ENCODE data around the gene EIF6.

Gene EIF6

GRCh38 chr20:35277531-35278395, 6.8 kb downstream of the EIF6 start, which contains the start of gene MMP24OS (continued):
- TF ChIP-seq ZNF394 (tag by site-specific recombination; IDR thresholded peaks at IDR 0.05; ENCODE audit: borderline replicate concordance) (peak; percentile 86), ZNF148 (tag by site-specific recombination; IDR thresholded peaks at IDR 0.05; ENCODE audit: borderline replicate concordance) (no peak), BCL6B (tag by site-specific recombination; IDR thresholded peaks at IDR 0.05) (no peak), ZNF629 (tag by site-specific recombination; IDR thresholded peaks at IDR 0.05) (peak; percentile 89), ZNF658 (tag by site-specific recombination; IDR thresholded peaks at IDR 0.05) (no peak), SALL2 (tag by site-specific recombination; IDR thresholded peaks at IDR 0.05; ENCODE audit: borderline replicate concordance) (no peak), ZNF112 (tag by site-specific recombination; IDR thresholded peaks at IDR 0.05) (no peak), ZNF624 (tag by site-specific recombination; IDR thresholded peaks at IDR 0.05) (no peak), ZNF560 (tag by site-specific recombination; IDR thresholded peaks at IDR 0.05; ENCODE audit: borderline replicate concordance) (no peak), PATZ1 (tag by site-specific recombination; IDR thresholded peaks at IDR 0.05) (peak; percentile 47), TSHZ1 (tag by site-specific recombination; IDR thresholded peaks at IDR 0.05; ENCODE audit: borderline replicate concordance) (no peak), ZNF26 (tag by site-specific recombination; IDR thresholded peaks at IDR 0.05) (no peak), ZNF558 (tag by site-specific recombination; IDR thresholded peaks at IDR 0.05) (no peak), ZNF580 (tag by site-specific recombination; IDR thresholded peaks at IDR 0.05) (no peak), ZNF600 (tag by site-specific recombination; IDR thresholded peaks at IDR 0.05) (peak; percentile 91), ZNF404 (tag by site-specific recombination; IDR thresholded peaks at IDR 0.05) (no peak), ZNF664 (tag by site-specific recombination; IDR thresholded peaks at IDR 0.05) (no peak), KLF9 (tag by site-specific recombination; IDR thresholded peaks at IDR 0.05; ENCODE audit: low read depth) (peak; percentile 81), ZIC2 (tag by site-specific recombination; IDR thresholded peaks at IDR 0.05) (peak; percentile 56), SP7 (tag by site-specific recombination; IDR thresholded peaks at IDR 0.05) (0 out of 2 replicates have a peak, but pooled peaks have one; percentile 30), ZNF157 (tag by site-specific recombination; IDR thresholded peaks at IDR 0.05) (no peak), KLF16 (tag by site-specific recombination; IDR thresholded peaks at IDR 0.05) (no peak), ZNF133 (tag by site-specific recombination; IDR thresholded peaks at IDR 0.05) (no peak), HOXD13 (CRISPR knock-in tag; IDR thresholded peaks at IDR 0.05; ENCODE audit: borderline replicate concordance) (no peak), ZFP69B (tag by site-specific recombination; IDR thresholded peaks at IDR 0.05) (no peak), ZNF239 (tag by site-specific recombination; IDR thresholded peaks at IDR 0.05) (no peak), ZNF791 (tag by site-specific recombination; IDR thresholded peaks at IDR 0.05) (no peak)

Data from HEK293 (cell line).